Measurements from ENCODE around the gene ARID5A.
A peak's percentile ranks its signal among the peaks of the same experiment; 100 is the strongest.

DNA sequence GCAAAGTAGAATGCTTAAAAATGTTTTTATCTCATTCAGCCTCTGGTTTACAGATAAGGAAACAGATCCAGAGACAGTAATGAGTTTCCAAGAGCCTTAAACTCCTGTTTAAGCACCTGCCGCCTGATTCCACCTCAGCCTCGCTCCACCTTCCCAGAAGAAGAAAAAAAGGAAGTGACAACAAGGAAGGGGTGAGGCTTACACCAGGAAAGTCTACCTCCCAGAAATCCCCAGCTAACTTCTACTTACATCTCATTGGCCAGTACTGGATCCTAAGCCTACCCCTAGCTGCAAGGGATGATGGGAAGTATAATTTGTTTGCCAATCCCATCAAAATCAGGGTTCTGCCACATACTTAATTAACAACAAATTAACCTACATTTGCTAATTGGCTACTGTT is 15.3 kb upstream of the ARID5A start:
- TF ChIP-seq POLR2A (IDR thresholded peaks at IDR 0.05; ENCODE audit: low read depth, low read length): no peak
- TF ChIP-seq POLR2AphosphoS5 (IDR thresholded peaks at IDR 0.05; ENCODE audit: low read depth, low read length): no peak
- TF ChIP-seq TAF1 (IDR thresholded peaks at IDR 0.05; ENCODE audit: low read depth, low read length): no peak
- 0 out of 2 replicates have a peak, but pooled peaks have one; percentile 34 for TF ChIP-seq SPI1 (IDR thresholded peaks at IDR 0.05; ENCODE audit: low read depth, low read length)
